ENCODE results near the gene PPP2R2B.

The PPP2R2B gene

GRCh38 chr5:146821732-146822131 is 56.8 kb downstream of the PPP2R2B start:
- DNase-seq: no peak

GRCh38 chr5:146820987-146821386 is 57.6 kb downstream of the PPP2R2B start:
- no peak for DNase-seq

- DNase-seq: no peak
Measured at GRCh38 chr5:146818822-146819221, 59.7 kb downstream of the PPP2R2B start.

- DNase-seq: no peak
Measured at GRCh38 chr5:146817973-146818372, 60.6 kb downstream of the PPP2R2B start.

GRCh38 chr5:146816775-146817387 is 61.7 kb downstream of the PPP2R2B start:
- DNase-seq: no peak

GRCh38 chr5:146815411-146815810 is 63.1 kb downstream of the PPP2R2B start:
- no peak for DNase-seq

- DNase-seq: no peak
Measured at GRCh38 chr5:146813346-146814157, 65.0 kb downstream of the PPP2R2B start.

- no peak for DNase-seq
Measured at GRCh38 chr5:146805081-146805480, 73.5 kb downstream of the PPP2R2B start.

GRCh38 chr5:146802945-146803522 is 75.5 kb downstream of the PPP2R2B start:
- DNase-seq: no peak

- no peak for DNase-seq
Measured at GRCh38 chr5:146799671-146800070, 78.9 kb downstream of the PPP2R2B start.

GRCh38 chr5:146799231-146799630 is 79.3 kb downstream of the PPP2R2B start:
- no peak for DNase-seq

GRCh38 chr5:146797658-146798057 is 80.9 kb downstream of the PPP2R2B start:
- DNase-seq: no peak

GRCh38 chr5:146796911-146797310 is 81.6 kb downstream of the PPP2R2B start:
- DNase-seq: no peak

GRCh38 chr5:146796144-146796543 is 82.4 kb downstream of the PPP2R2B start:
- DNase-seq: no peak

GRCh38 chr5:146794326-146795029 is 84.1 kb downstream of the PPP2R2B start:
- DNase-seq: no peak

GRCh38 chr5:146793709-146794108 is 84.8 kb downstream of the PPP2R2B start:
- DNase-seq: no peak

GRCh38 chr5:146791471-146791870 is 87.1 kb downstream of the PPP2R2B start:
- no peak for DNase-seq

- DNase-seq: no peak
Measured at GRCh38 chr5:146789712-146790653, 88.6 kb downstream of the PPP2R2B start.

GRCh38 chr5:146788898-146789297 is 89.7 kb downstream of the PPP2R2B start:
- no peak for DNase-seq

GRCh38 chr5:146785065-146785464 is 93.5 kb downstream of the PPP2R2B start:
- no peak for DNase-seq

GRCh38 chr5:146781157-146781556 is 97.4 kb downstream of the PPP2R2B start:
- no peak for DNase-seq

GRCh38 chr5:146779211-146779869 is 99.2 kb downstream of the PPP2R2B start:
- no peak for DNase-seq

All from activated CD4-positive, alpha-beta T cell treated with anti-CD3 and anti-CD28 coated beads for 4 hours (primary cell).